Esophagus (tissue), 2 donors: ENCODE results near the gene NFYB. TPM values are rescaled to one million over a fixed set of nuclear protein-coding genes. Genes with fewer than 3 reads are reported as not detected.

Experiments
- H3K27ac ChIP-seq, 2 donors: one replicate each; pipeline ENCODE4 v1.5.1; 2013; ENCODE audit warnings: low read depth in 2 of 2, mild to moderate bottlenecking in 2 of 2, inconsistent platforms in 1 of 2, low read length in 1 of 2, moderate library complexity in 1 of 2
- H3K27me3 ChIP-seq, 2 donors: one replicate each; pipeline ENCODE4 v1.6.1; 2013; ENCODE audit warnings: low read length in 2 of 2, control low read depth in 1 of 2, mild to moderate bottlenecking in 1 of 2; ENCODE audit not compliant: insufficient read depth in 2 of 2, control insufficient read depth in 1 of 2
- H3K36me3 ChIP-seq, 2 donors: one replicate each; pipeline ENCODE4 v1.6.1; 2013; ENCODE audit warnings: low read length in 1 of 2; ENCODE audit not compliant: control insufficient read depth in 2 of 2, insufficient read depth in 2 of 2
- H3K4me1 ChIP-seq, 2 donors: one replicate each; pipeline ENCODE4 v1.6.1; 2013; ENCODE audit warnings: low read length in 1 of 2; ENCODE audit not compliant: control insufficient read depth in 2 of 2, insufficient read depth in 2 of 2
- H3K4me3 ChIP-seq, 2 donors: one replicate each; pipeline ENCODE4 v1.5.1; 2013; ENCODE audit warnings: low read length in 2 of 2, mild to moderate bottlenecking in 2 of 2, low read depth in 1 of 2, moderate library complexity in 1 of 2
- H3K9me3 ChIP-seq, 2 donors: one replicate each; pipeline ENCODE4 v1.6.1; 2013; ENCODE audit warnings: mild to moderate bottlenecking in 2 of 2, low read depth in 1 of 2, low read length in 1 of 2, moderate library complexity in 1 of 2; ENCODE audit not compliant: control insufficient read depth in 2 of 2, insufficient read depth in 1 of 2
- WGBS, 2 donors: extraction: QIAGEN DNeasy Blood & Tissue Kit; methylation state at CpG; one replicate each; pipeline ENCODE4 v1.1.7; 2013; 5-methylcytosine and 5-hydroxymethylcytosine counted together
- polyA plus RNA-seq, 2 donors: library from polyadenylated mRNA; stranded (reverse); fragments of 200-250 nt; gene quantifications; one replicate each; pipeline ENCODE4 v1.2.3, GENCODE V29; 2013
- donor health status: healthy with polysubstance abuse.
- donor health status: Bipolar disorder and iron deficiency.

The NFYB gene
- polyA plus RNA-seq, 2 donors: 11.5 to 13.1 TPM

DNA sequence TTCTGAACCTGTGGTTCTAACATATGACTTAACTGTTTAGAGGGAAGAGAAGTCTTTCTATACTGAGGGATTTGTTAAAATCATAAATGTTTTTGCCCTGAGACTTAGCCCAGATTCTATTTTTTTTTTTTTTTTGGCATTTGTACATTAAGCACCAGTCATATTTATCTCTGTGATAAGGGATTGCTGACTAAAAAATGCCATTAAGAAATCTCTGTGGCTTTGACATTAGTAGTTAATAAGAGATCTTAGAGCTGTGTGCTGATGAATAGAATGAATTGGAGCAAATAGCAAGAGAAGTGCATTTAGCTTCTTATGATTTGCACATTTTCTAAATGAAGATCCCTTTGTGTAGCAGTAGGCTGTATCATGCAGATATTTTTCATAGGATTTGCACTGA lies 32.5 kb downstream of the NFYB start:
- Histone ChIP-seq H3K4me3 (no peak overlapping the region), H3K9me3 (no peaks in the 10 kb centered on the region), H3K27me3 (no peaks in the 10 kb centered on the region), H3K4me1 (no peaks in the 10 kb centered on the region), H3K36me3 (peaks cover 0 to 3% of the 10 kb centered on the region in 2 donors), H3K27ac (no peak overlapping the region)

DNA sequence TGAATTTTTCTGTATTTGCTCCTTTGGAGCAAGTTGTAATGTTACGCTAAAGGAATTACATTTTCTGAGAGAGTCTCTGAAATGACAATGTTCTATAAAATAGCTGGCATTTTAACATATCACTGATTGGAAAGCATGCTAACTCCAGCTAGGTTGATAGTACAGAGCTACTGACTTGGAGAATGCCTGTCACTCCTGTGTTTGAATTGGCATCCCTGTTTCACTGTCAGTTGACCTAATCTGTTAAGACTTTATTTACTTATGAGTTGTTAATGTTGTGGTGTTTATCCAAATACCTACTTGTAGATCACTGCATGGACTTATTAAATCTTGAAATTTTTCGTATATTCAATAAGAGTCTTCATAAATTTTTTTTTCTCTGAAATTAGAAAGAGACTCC lies 40.1 kb downstream of the NFYB start:
- no peak overlapping the region for H3K4me3 ChIP-seq
- WGBS, 2 donors: 92 to 94% methylated on average over 2 of the region's 2 CpGs
- H3K36me3 ChIP-seq: peaks cover 0 to 8% of the 10 kb centered on the region in 2 donors
- no peak overlapping the region for H3K27ac ChIP-seq
- no peaks in the 10 kb centered on the region for H3K9me3 ChIP-seq
- no peaks in the 10 kb centered on the region for H3K4me1 ChIP-seq
- no peaks in the 10 kb centered on the region for H3K27me3 ChIP-seq

DNA sequence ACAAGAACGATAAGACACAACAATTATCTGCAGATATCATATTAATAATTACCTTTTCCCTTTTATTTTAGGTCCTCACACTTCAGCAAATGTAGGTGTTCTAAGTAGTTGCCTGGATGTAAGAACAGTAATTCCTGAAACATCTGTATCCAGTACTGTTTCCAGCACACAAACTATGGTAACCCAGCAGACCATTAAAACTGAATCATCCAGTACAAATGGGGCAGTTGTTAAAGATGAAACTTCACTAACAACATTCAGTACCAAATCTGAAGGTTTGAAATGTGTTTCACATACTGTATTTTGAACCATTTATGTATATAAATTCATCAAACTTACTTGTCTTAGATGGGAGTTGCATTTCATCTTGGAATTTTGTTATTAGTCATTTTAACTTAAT lies 42.7 kb downstream of the NFYB start:
- WGBS, 2 donors: 69 to 85% methylated on average over 1 of the region's 1 CpG
- Histone ChIP-seq H3K4me1 (no peaks in the 10 kb centered on the region), H3K36me3 (peaks cover 3 to 5% of the 10 kb centered on the region in 2 donors), H3K9me3 (no peaks in the 10 kb centered on the region), H3K27ac (no peak overlapping the region), H3K27me3 (no peaks in the 10 kb centered on the region), H3K4me3 (no peak overlapping the region)

DNA sequence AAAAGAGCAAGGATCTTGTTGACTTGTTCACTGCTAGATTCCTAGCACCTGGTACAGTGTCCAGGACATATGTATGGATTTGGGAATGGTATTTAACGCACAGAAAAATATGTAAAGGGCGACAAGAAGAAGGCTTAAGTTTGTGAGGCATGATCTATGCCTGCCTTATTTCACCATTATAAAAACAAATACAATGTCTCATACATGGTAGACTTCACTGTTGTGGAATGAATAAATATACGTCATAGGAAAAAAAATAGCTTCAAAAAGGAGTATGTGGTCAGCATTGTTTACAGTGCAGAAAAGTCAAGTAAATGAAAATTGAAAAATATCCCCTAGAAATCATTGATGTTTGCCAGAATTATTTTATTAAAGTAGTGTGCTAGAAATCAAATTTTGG lies 43.7 kb downstream of the NFYB start:
- H3K27ac ChIP-seq: no peak overlapping the region
- H3K4me3 ChIP-seq: no peak overlapping the region
- peaks cover 3 to 5% of the 10 kb centered on the region in 2 donors for H3K36me3 ChIP-seq
- 92 to 97% methylated on average over 3 of the region's 3 CpGs for WGBS, 2 donors
- no peaks in the 10 kb centered on the region for H3K9me3 ChIP-seq
- H3K27me3 ChIP-seq: no peaks in the 10 kb centered on the region
- H3K4me1 ChIP-seq: no peaks in the 10 kb centered on the region

DNA sequence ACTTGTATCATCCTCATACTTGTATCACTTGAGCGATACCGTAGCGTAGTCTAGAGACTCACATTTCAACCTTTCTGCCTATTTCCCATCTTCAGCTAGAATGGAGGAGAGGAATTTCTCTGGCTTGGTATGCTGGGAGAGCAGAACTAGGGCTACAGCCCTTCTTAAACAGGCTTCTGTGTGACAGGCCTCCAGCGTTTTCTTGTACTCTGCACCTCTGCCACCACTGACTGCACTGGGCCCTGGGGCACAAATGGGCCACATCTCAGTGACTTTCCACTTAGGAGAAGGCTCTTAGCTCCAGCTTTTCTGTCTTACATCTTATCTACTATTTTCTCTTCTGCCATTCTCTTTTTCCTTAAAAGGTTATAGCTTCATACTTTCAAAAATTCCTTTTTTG lies 46.9 kb downstream of the NFYB start:
- WGBS, 2 donors: 89 to 90% methylated on average over 4 of the region's 4 CpGs
- Histone ChIP-seq H3K9me3 (no peaks in the 10 kb centered on the region), H3K27me3 (no peaks in the 10 kb centered on the region), H3K36me3 (peaks cover 7% of the 10 kb centered on the region in 2 donors), H3K4me3 (no peak overlapping the region), H3K4me1 (no peaks in the 10 kb centered on the region), H3K27ac (no peak overlapping the region)

DNA sequence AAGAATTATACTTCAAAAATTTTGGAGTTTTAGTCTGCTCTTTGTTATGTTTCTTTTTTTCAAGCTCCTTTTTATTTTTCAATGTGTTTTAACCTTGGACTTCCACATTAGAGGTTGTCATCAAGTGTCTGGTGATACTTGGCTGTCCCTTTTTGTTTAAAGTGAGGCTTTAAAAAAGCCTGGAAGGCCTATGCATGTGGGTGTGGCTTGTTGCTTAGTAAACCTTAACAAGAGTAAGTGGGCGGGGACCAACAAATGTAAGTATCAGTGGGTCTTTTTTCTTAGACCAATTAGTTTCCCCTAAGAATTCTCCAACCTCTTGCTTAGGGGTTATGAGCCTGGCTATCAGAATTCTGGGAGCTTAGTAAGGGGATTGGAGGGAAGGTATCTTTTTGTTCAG lies 47.3 kb downstream of the NFYB start:
- WGBS, 2 donors: 88 to 94% methylated on average over 1 of the region's 1 CpG
- H3K36me3 ChIP-seq: peaks cover 7 to 8% of the 10 kb centered on the region in 2 donors
- no peaks in the 10 kb centered on the region for H3K9me3 ChIP-seq

DNA sequence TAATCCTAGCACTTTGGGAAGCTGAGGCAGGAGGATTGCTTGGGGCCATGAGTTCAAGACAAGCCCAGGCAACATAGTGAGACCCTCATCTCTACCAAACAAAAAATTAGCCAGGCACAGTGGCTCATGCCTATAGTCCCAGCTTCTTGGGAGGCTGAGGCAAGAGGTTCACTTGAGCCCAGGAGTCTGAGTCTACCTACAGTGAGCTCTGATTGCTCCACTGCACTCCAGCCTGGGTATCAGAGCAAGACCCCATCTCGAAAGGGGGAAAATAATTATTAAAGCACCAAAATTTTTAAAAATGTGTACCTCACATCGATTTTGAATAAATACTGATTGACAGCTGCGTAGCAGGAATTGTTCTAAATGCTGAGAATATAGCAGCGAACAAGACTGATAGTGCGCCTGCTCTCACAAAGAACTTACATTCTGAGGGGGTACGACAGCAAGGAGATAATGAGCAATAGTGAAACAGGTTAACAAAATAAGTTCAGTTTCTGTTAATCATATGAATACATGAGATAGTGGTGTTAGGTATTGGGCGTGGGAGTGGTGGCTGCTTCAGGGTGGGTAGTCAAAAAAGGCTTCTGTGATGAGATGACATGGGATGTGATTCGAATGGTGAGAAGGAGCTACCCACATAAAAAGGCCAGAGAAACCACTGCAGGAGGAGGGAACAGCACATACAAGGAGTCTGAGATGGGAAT lies 54.1 kb downstream of the NFYB start:
- 89 to 90% methylated on average over 8 of the region's 8 CpGs for WGBS, 2 donors
- no peaks in the 10 kb centered on the region for H3K9me3 ChIP-seq
- H3K27ac ChIP-seq: no peak overlapping the region
- no peaks in the 10 kb centered on the region for H3K27me3 ChIP-seq
- H3K4me3 ChIP-seq: no peak overlapping the region
- H3K4me1 ChIP-seq: no peaks in the 10 kb centered on the region
- peaks cover 2 to 12% of the 10 kb centered on the region in 2 donors for H3K36me3 ChIP-seq

More for the DNA sequence above, 47.3 kb downstream of the NFYB start:
- Histone ChIP-seq H3K4me3 (no peak overlapping the region), H3K27me3 (no peaks in the 10 kb centered on the region), H3K4me1 (no peaks in the 10 kb centered on the region), H3K27ac (no peak overlapping the region)

DNA sequence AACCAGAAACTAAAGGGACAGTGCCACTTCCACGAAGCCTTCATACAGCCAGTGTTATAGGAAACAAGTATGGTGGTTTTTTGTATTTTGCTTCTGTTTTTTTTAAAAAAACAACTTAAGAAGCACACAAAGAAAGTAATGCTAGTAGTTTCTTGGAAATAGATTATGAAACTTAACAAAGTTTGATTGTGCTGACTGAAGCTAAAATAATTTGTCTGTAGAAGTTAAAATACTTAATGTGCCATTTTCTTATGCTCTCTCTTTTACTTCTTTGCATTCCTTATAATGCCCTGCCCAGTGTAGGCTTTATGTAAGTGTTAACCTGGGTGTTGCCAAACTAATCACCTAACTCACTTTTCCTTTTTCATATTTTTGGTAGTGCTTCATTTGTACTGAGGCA lies 57.2 kb downstream of the NFYB start:
- Histone ChIP-seq H3K4me1 (no peaks in the 10 kb centered on the region), H3K36me3 (peaks cover 0 to 5% of the 10 kb centered on the region in 2 donors), H3K27ac (no peak overlapping the region), H3K9me3 (no peaks in the 10 kb centered on the region), H3K4me3 (no peak overlapping the region), H3K27me3 (no peaks in the 10 kb centered on the region)
- 82 to 83% methylated on average over 1 of the region's 1 CpG for WGBS, 2 donors

DNA sequence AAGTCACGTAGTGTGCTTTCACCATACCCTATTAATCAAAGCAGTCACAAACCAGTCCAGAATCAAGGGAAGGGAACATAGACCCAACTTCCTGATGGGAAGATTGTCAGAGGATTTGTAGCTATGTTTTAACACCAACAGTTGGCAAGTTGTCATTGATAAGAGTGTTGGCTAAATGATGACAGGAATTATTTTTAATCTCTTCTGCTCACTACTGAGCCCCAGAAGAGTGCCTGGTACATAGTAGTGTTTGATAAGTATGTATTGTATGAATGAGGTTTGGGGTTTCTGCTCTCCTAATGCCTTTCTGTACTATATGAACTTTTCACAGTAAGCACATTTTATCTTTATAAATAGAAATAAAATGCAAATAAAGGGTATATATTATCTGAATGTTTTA lies 59.0 kb downstream of the NFYB start:
- Histone ChIP-seq H3K9me3 (no peaks in the 10 kb centered on the region), H3K27ac (no peak overlapping the region)
- WGBS, 2 donors: 68 to 72% methylated on average over 1 of the region's 1 CpG

DNA sequence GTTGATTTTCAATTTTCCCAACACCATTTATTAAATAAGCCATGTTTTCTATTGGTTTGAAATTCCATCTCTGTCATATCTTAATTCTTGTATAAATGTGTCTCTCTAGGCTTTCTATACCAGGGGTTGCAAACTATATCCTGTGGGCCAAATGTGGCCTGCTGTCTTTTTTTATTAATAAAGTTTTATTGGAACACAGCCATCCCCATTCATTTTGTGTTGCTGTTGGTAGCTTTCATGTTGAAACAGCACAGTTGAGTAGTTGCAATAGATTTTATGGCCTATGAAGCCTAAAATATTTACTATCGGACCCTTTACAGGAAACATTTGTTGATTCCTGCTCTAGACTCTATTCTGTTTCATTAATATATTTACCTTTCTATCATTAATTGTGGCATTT lies 64.3 kb downstream of the NFYB start:
- Histone ChIP-seq H3K27me3 (no peaks in the 10 kb centered on the region), H3K27ac (no peak overlapping the region), H3K4me1 (no peaks in the 10 kb centered on the region), H3K36me3 (no peaks in the 10 kb centered on the region), H3K9me3 (no peaks in the 10 kb centered on the region), H3K4me3 (no peak overlapping the region)
- 98 to 100% methylated on average over 1 of the region's 1 CpG for WGBS, 2 donors

More for the DNA sequence above, 59.0 kb downstream of the NFYB start:
- Histone ChIP-seq H3K36me3 (peaks cover 0 to 2% of the 10 kb centered on the region in 2 donors), H3K27me3 (no peaks in the 10 kb centered on the region), H3K4me1 (no peaks in the 10 kb centered on the region), H3K4me3 (no peak overlapping the region)
